A673 (cell line): Measurements from ENCODE around the gene FAM210B.

ENCODE experiments used
- CTCF ChIP-seq: fragments of 300-800, 200-600 bp; sonication (generic); conservative IDR thresholded peaks from 2 replicates; pipeline ENCODE4 v1.5.1; 2017; ENCODE audit warnings: low read depth, mild to moderate bottlenecking, antibody characterized with exemption, low read length, moderate library complexity, mixed read lengths
- EZH2 ChIP-seq: fragments of 200-600 bp; sonication (generic); IDR thresholded peaks from 2 replicates; pipeline ENCODE4 v1.6.1; 2017; ENCODE audit warnings: borderline replicate concordance, low read depth, mild to moderate bottlenecking, mixed read lengths, antibody characterized with exemption, low read length; ENCODE audit not compliant: poor library complexity, severe bottlenecking

- TF ChIP-seq CTCF (no peak), EZH2 (no peak)
These were observed 27.4 kb downstream of the FAM210B start for GRCh38 chr20:56386219-56386618.
